H1 (cell line): ENCODE measurements around the gene CTNNA3. TPM values are rescaled to one million over a fixed set of nuclear protein-coding genes. Genes with fewer than 3 reads are reported as not detected.
"Not testable (repeated sequence)": the region's sequence is repeated elsewhere in the genome, so short reads cannot be mapped to it uniquely, and the experiment has no call there.

ENCODE experiments used
- CTCF ChIA-PET: fragments of 300-600 bp; sonication (Branson Sonifier 250); formaldehyde crosslinking; loops from one replicate; lab custom pipeline; 2021; ENCODE audit not compliant: partially characterized antibody; lab: Charles Lee
- POLR2A ChIA-PET: fragments of 300-600 bp; sonication (Branson Sonifier 250); formaldehyde crosslinking; loops from one replicate; lab custom pipeline; 2021; ENCODE audit warnings: inconsistent platforms; ENCODE audit not compliant: partially characterized antibody; lab: Charles Lee
- DNase-seq, 2 experiments: peaks; one replicate each; pipeline versions ENCODE4 v3.0.0 to v3.0.0-alpha.2; 2010 to 2022; ENCODE audit warnings: low spot score in 2 of 2, low read depth in 1 of 2, mixed read lengths in 1 of 2
- FAIRE-seq: peaks from 2 replicates; lab custom pipeline; 2011; peaks lifted over from hg19 to GRCh38; lab: Jason Lieb, UNC
- H2AFZ ChIP-seq: 2 replicates; pipeline ENCODE4 v1.8.1; 2012; ENCODE audit warnings: low read length, inconsistent platforms
- H2AK5ac ChIP-seq: 2 replicates; pipeline ENCODE4 v1.6.1; 2013; ENCODE audit warnings: low read depth, low read length
- H2BK120ac ChIP-seq: replicated peaks from 2 replicates; pipeline ENCODE3; 2013; ENCODE audit warnings: low read depth, low read length, inconsistent platforms
- H2BK12ac ChIP-seq: 2 replicates; pipeline ENCODE4 v1.6.1; 2013; ENCODE audit warnings: low read depth, low read length
- H2BK15ac ChIP-seq: 2 replicates; pipeline ENCODE4 v1.6.1; 2013; ENCODE audit warnings: low read length
- H2BK20ac ChIP-seq: 2 replicates; pipeline ENCODE4 v1.6.1; 2013; ENCODE audit warnings: low read length
- H2BK5ac ChIP-seq: 2 replicates; pipeline ENCODE4 v1.6.1; 2013; ENCODE audit warnings: low read depth, low read length
- H3K14ac ChIP-seq: 2 replicates; pipeline ENCODE4 v1.6.1; 2013; ENCODE audit warnings: inconsistent platforms; ENCODE audit not compliant: insufficient read length
- H3K18ac ChIP-seq: 2 replicates; pipeline ENCODE4 v1.6.1; 2013; ENCODE audit warnings: low read length; ENCODE audit errors: extremely low read depth
- H3K23ac ChIP-seq: 2 replicates; pipeline ENCODE4 v1.6.1; 2013; ENCODE audit warnings: inconsistent platforms; ENCODE audit not compliant: insufficient read length
- H3K23me2 ChIP-seq: 2 replicates; pipeline ENCODE4 v1.6.1; 2013; ENCODE audit warnings: low read depth, low read length
- H3K27ac ChIP-seq: 2 replicates; pipeline ENCODE4 v1.6.1; 2011; ENCODE audit warnings: low read depth, low read length, inconsistent platforms
- H3K27me3 ChIP-seq, 4 experiments: replicated peaks in 1 of 4; 1 replicate in 1 of 4; 2 replicates in 3 of 4; pipeline versions ENCODE4 v1.6.1 to v1.8.1; 2011 to 2013; ENCODE audit warnings: low read length in 3 of 4, mild to moderate bottlenecking in 3 of 4, inconsistent platforms in 2 of 4, mixed read lengths in 2 of 4, moderate library complexity in 1 of 4; ENCODE audit not compliant: control insufficient read depth in 3 of 4, insufficient read depth in 3 of 4; ENCODE audit errors: extremely low read depth in 1 of 4
- H3K36me3 ChIP-seq, 4 experiments: 2 replicates each; pipeline versions ENCODE4 v1.6.1 to v1.8.1; 2011 to 2013; ENCODE audit warnings: mild to moderate bottlenecking in 4 of 4, low read length in 3 of 4, moderate library complexity in 2 of 4, control low read depth in 1 of 4, inconsistent platforms in 1 of 4; ENCODE audit not compliant: insufficient read depth in 4 of 4, control insufficient read depth in 2 of 4
- H3K4ac ChIP-seq: replicated peaks from 2 replicates; pipeline ENCODE3; 2013; ENCODE audit warnings: low read length, low read depth, mixed read lengths, inconsistent platforms; ENCODE audit not compliant: insufficient read length
- H3K4me1 ChIP-seq, 4 experiments: replicated peaks in 1 of 4; 1 replicate in 1 of 4; 2 replicates in 3 of 4; pipeline versions ENCODE4 v1.6.1 to v1.8.1; 2011 to 2013; ENCODE audit warnings: low read length in 3 of 4, inconsistent platforms in 2 of 4, mixed read lengths in 1 of 4; ENCODE audit not compliant: insufficient read depth in 4 of 4, control insufficient read depth in 3 of 4
- H3K4me2 ChIP-seq, 2 experiments: 2 replicates each; pipeline versions ENCODE4 v1.6.1 to v1.8.1; 2011 to 2013; ENCODE audit warnings: low read depth in 2 of 2, low read length in 2 of 2, control low read depth in 1 of 2, inconsistent platforms in 1 of 2, mild to moderate bottlenecking in 1 of 2; ENCODE audit not compliant: insufficient read depth in 1 of 2
- H3K4me3 ChIP-seq, 4 experiments: fragments of 200-600, 300-600 bp in 1 of 4; sonication (generic), shearing (Covaris generic), sonication (Bioruptor Twin) in 1 of 4; 2 replicates each; pipeline versions ENCODE4 v1.5.1 to v1.8.1; 2011 to 2016; ENCODE audit warnings: low read length in 4 of 4, low read depth in 3 of 4, control low read depth in 2 of 4, inconsistent platforms in 2 of 4, mild to moderate bottlenecking in 2 of 4, mixed read lengths in 1 of 4, moderate library complexity in 1 of 4; ENCODE audit not compliant: insufficient read depth in 2 of 4; ENCODE audit errors: extremely low read depth in 1 of 4
- H3K56ac ChIP-seq: replicated peaks from 2 replicates; pipeline ENCODE3; 2013; ENCODE audit warnings: low read depth, mild to moderate bottlenecking, mixed read lengths, low read length, inconsistent platforms; ENCODE audit not compliant: insufficient read length
- H3K79me1 ChIP-seq: 2 replicates; pipeline ENCODE4 v1.6.1; 2013; ENCODE audit warnings: low read depth, low read length, control low read depth
- H3K79me2 ChIP-seq, 2 experiments: 2 replicates each; pipeline versions ENCODE4 v1.6.1 to v1.8.1; 2012 to 2013; ENCODE audit warnings: low read length in 2 of 2, mild to moderate bottlenecking in 2 of 2, inconsistent platforms in 1 of 2; ENCODE audit not compliant: insufficient read depth in 2 of 2, control insufficient read depth in 1 of 2
- H3K9ac ChIP-seq, 4 experiments: replicated peaks in 1 of 4; 1 replicate in 1 of 4; 2 replicates in 3 of 4; pipeline versions ENCODE4 v1.6.1 to v1.8.1; 2011 to 2013; ENCODE audit warnings: low read depth in 3 of 4, low read length in 3 of 4, control low read depth in 2 of 4, mild to moderate bottlenecking in 2 of 4, moderate library complexity in 2 of 4, inconsistent platforms in 1 of 4; ENCODE audit errors: extremely low read depth in 1 of 4
- H3K9me3 ChIP-seq, 2 experiments: 2 replicates each; pipeline versions ENCODE4 v1.6.1 to v1.8.1; 2012 to 2013; ENCODE audit warnings: mild to moderate bottlenecking in 2 of 2, moderate library complexity in 2 of 2, control low read depth in 1 of 2, inconsistent platforms in 1 of 2, low read depth in 1 of 2, low read length in 1 of 2, mixed read lengths in 1 of 2; ENCODE audit not compliant: insufficient read depth in 2 of 2
- H4K20me1 ChIP-seq, 2 experiments: replicated peaks in 1 of 2; 2 replicates each; pipeline versions ENCODE3 to v1.8.1; 2011 to 2013; ENCODE audit warnings: inconsistent platforms in 2 of 2, low read length in 2 of 2, mild to moderate bottlenecking in 1 of 2; ENCODE audit not compliant: insufficient read depth in 2 of 2, control insufficient read depth in 1 of 2
- H4K5ac ChIP-seq: 2 replicates; pipeline ENCODE4 v1.6.1; 2013; ENCODE audit warnings: low read length, low read depth, mixed read lengths, inconsistent platforms; ENCODE audit not compliant: insufficient read length
- H4K8ac ChIP-seq: 2 replicates; pipeline ENCODE4 v1.8.0; 2013; ENCODE audit warnings: mild to moderate bottlenecking, moderate library complexity, low read length, inconsistent platforms; ENCODE audit not compliant: insufficient read depth; ENCODE audit errors: extremely low read depth
- H4K91ac ChIP-seq: replicated peaks from 2 replicates; pipeline ENCODE3; 2013; ENCODE audit warnings: low read length, mixed read lengths, inconsistent platforms; ENCODE audit not compliant: insufficient read length
- PHF8 ChIP-seq: fragments of 200-600 bp; sonication (generic); conservative IDR thresholded peaks from 2 replicates; pipeline ENCODE4 v1.7.1; 2012; ENCODE audit warnings: low read depth, mild to moderate bottlenecking, inconsistent platforms, low read length, moderate library complexity
- WGBS, 2 experiments: shearing (Covaris generic) in 1 of 2; methylation state at CpG; one replicate each; pipeline versions ENCODE4 v1.1.6 to v1.1.7; 2013 to 2015; ENCODE audit warnings: low lambda C conversion rate in 2 of 2, mixed read lengths in 2 of 2, inconsistent platforms in 1 of 2, low coverage in 1 of 2, missing lambda C conversion rate in 1 of 2; ENCODE audit not compliant: insufficient replicate concordance in 2 of 2, insufficient coverage in 1 of 2, insufficient read length in 1 of 2; ENCODE audit errors: extremely low coverage in 1 of 2, missing lambda C conversion rate in 1 of 2; 5-methylcytosine and 5-hydroxymethylcytosine counted together
- polyA plus RNA-seq, 7 experiments: library from polyadenylated mRNA; depleted of rRNA in 3 of 7; stranded (reverse) in 5 of 7; unstranded in 2 of 7; fragments of >200 nt in 5 of 7; fragments of 200-250 nt in 2 of 7; gene quantifications; 1 replicate in 5 of 7; 2 replicates in 1 of 7; 4 replicates in 1 of 7; pipeline versions ENCODE4 v1.2.1 to v1.2.3, GENCODE V29; 2011 to 2013; ENCODE audit warnings: missing spikeins in 2 of 7, mixed read lengths in 2 of 7
- total RNA-seq: library from RNA; stranded (reverse); fragmentation: NEBNext Ultra II Directional; extraction: Animal tissue kit (Norgen Biotek cat#: 25700); gene quantifications from 2 replicates; pipeline ENCODE4 v1.2.1, GENCODE V29; 2021
- TF ChIP-seq, protein P1 (sequence below): IDR thresholded peaks from 2 replicates; pipeline ENCODE4 v1.6.1; 2012; ENCODE audit warnings: low read length, inconsistent platforms

Gene CTNNA3
- total and polyA plus RNA-seq, 2 of the 8 experiments (the other 6 are each of a cell fraction or from before 2014, with no cell fraction given), result 1.3 to 1.5 TPM

DNA sequence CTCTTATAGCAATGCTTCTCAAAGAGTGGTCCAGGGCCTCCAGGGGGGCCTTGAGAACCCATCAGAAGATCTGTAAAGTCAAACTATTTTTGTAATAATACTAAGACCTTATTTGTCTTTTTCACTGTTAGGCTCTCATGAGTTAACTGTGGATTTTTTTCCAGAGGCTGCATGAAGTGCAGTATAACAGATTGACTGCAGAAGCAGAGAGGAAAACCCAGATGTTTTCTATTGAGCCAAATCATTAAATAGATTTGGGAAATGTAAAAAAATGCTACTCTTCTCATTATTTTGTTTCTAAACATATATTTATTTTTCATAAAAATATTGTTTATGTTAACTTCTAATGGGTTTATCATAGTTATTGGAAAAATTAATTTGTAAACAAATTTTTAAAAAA lies 1359.2 kb downstream of the CTNNA3 start (continued):
- TF ChIP-seq PHF8, result no peak
- TF ChIP-seq, protein P1, sequence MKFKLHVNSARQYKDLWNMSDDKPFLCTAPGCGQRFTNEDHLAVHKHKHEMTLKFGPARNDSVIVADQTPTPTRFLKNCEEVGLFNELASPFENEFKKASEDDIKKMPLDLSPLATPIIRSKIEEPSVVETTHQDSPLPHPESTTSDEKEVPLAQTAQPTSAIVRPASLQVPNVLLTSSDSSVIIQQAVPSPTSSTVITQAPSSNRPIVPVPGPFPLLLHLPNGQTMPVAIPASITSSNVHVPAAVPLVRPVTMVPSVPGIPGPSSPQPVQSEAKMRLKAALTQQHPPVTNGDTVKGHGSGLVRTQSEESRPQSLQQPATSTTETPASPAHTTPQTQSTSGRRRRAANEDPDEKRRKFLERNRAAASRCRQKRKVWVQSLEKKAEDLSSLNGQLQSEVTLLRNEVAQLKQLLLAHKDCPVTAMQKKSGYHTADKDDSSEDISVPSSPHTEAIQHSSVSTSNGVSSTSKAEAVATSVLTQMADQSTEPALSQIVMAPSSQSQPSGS, result no peak
- TF ChIP-seq, all 59 proteins: peak for 0

DNA sequence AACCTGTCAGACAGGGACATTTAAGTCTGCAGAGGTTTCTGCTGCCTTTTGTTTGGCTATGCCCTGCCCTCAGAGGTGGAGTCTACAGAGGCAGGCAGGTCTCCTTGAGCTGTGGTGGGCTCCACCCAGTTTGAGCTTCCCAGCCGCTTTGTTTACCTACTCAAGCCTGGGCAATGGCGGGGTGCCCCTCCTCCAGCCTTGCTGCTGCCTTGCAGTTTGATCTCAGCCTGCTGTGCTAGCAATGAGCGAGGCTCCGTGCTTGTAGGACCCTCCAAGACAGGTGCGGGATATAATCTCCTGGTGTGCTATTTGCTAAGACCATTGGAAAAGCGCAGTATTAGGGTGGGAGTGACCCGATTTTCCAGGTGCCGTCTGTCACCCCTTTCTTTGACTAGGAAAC lies 1360.2 kb downstream of the CTNNA3 start:
- H4K8ac ChIP-seq, H3K79me2 ChIP-seq, H2BK15ac ChIP-seq, H3K18ac ChIP-seq, H3K23me2 ChIP-seq, H3K36me3 ChIP-seq, H2BK5ac ChIP-seq, H3K14ac ChIP-seq, H2BK120ac ChIP-seq, H3K9ac ChIP-seq, H3K56ac ChIP-seq, H3K4me1 ChIP-seq, H2BK20ac ChIP-seq, H3K4me3 ChIP-seq, H2AK5ac ChIP-seq, H4K91ac ChIP-seq, POLR2A ChIA-PET, H3K4me2 ChIP-seq, H2BK12ac ChIP-seq, H4K5ac ChIP-seq, H3K4ac ChIP-seq, H3K27me3 ChIP-seq, FAIRE-seq, H3K27ac ChIP-seq, H4K20me1 ChIP-seq, DNase-seq, H3K23ac ChIP-seq, CTCF ChIA-PET, H3K79me1 ChIP-seq, H2AFZ ChIP-seq: not testable (repeated sequence)
- H3K9me3 ChIP-seq, result peaks cover 8 to 12% of the 10 kb centered on the region in 2 experiments
- WGBS, 2 experiments, result 97% methylated on average over 7 of the region's 8 CpGs; no CpG with 5 or more reads in 1 of the 2 experiments
